HEK293 (cell line): ENCODE results near the gene MAP4K4.

Experiments used
- ZEB2 ChIP-seq: fragments of 450-650 bp; formaldehyde crosslinking; IDR thresholded peaks from 2 replicates; pipeline ENCODE4 v1.5.1; 2016; ENCODE audit warnings: missing biosample characterization, missing genetic modification characterization
- ZNF274 ChIP-seq, 2 experiments: fragments of 200-500 bp in 1 of 2; fragments of 450-650 bp in 1 of 2; sonication (Bioruptor generic) in 1 of 2; formaldehyde crosslinking in 1 of 2; IDR thresholded peaks; 2 replicates each; pipeline versions ENCODE4 v1.5.1 to v1.6.1; 2014 to 2016; ENCODE audit warnings: borderline replicate concordance in 1 of 2, inconsistent platforms in 1 of 2, low read length in 1 of 2, missing biosample characterization in 1 of 2, missing genetic modification characterization in 1 of 2
- ZNF362 ChIP-seq: fragments of 450-650 bp; formaldehyde crosslinking; IDR thresholded peaks from 2 replicates; pipeline ENCODE4 v1.5.1; 2016; ENCODE audit warnings: missing biosample characterization, missing genetic modification characterization
- ZNF423 ChIP-seq: fragments of 450-650 bp; formaldehyde crosslinking; IDR thresholded peaks from 2 replicates; pipeline ENCODE4 v1.5.1; 2016; ENCODE audit warnings: missing biosample characterization, missing genetic modification characterization
- ZNF776 ChIP-seq: fragments of 450-650 bp; formaldehyde crosslinking; IDR thresholded peaks from 2 replicates; pipeline ENCODE4 v1.5.0; 2017; ENCODE audit warnings: missing biosample characterization, missing genetic modification characterization, borderline replicate concordance

DNA sequence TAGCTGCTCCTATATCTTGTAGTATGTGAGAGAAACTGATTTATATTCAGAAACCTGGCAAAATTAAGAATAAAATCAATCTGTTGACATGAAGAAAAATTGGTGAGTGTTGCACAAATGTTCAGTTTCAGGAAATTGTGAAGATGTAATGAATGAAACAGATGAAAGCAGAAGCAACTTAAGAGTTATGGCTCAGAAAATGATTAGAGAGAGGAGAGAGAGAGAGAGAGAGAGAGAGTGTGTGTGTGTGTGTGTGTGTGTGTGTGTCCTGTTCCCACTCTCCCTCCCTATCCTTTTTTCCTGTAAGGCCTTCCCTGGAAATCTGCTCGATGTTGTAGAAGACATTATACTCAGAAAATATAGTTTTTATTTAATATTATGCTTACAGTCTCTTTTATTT, 31.4 kb downstream of the MAP4K4 start:
- TF ChIP-seq ZNF274 (IDR thresholded peaks at IDR 0.05; ENCODE audit: low read length), result no peak
- TF ChIP-seq ZNF274 (tag by site-specific recombination; IDR thresholded peaks at IDR 0.05; ENCODE audit: borderline replicate concordance), result no peak
- no peak for TF ChIP-seq ZNF776 (tag by site-specific recombination)
- TF ChIP-seq ZEB2 (tag by site-specific recombination), result no peak
- no peak for TF ChIP-seq ZNF423
- no peak for TF ChIP-seq ZNF362 (tag by site-specific recombination)
